Measurements from ENCODE around the gene ELAPOR1. TPM values are rescaled to one million over a fixed set of nuclear protein-coding genes. Genes with fewer than 3 reads are reported as not detected.
A peak's percentile ranks its signal among the peaks of the same experiment; 100 is the strongest.

Gene ELAPOR1
- total and polyA plus RNA-seq, 9 of the 15 experiments (the other 6 are each of a cell fraction or from before 2014, with no cell fraction given) = 0.07 to 1.2 (median 0.18) TPM

DNA sequence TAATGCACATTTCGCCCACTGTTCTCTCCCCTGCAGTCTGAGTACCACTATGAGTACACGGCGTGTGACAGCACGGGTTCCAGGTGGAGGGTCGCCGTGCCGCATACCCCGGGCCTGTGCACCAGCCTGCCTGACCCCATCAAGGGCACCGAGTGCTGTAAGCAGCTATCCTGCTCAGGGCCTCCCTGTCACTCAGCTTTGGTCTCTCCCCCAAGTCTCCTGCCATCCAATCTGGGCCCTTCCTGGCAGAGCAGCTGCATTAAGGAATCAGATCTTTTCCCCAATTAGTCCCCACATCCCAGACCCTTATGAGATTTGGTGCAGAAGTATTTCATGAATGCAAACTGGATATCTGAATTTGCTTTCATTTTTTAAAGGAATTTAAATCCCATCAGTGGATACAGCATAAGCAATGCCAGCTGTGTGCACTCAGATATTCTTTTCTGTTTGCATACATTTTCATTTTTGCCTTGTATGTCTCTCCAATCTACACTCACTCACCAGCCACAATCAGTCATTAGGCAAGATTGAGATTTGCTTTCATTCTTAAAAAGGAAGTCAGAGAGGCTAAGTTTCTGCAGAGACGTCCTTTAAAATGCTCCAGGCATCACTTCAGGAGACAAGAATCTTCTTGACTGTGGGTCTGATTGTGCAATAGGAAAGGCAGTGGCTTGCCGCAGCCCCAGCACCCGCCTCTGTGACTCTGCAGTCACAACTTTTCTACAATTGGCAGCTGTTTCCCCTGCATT lies 48.1 kb downstream of the ELAPOR1 start:
- peaks cover 8 to 19% of the 10 kb centered on the region in 2 experiments for H3K4me1 ChIP-seq (replicated peaks in 1 of 2; ENCODE audit: control insufficient read depth in 2 of 2, insufficient read depth in 2 of 2, low read length in 2 of 2)
- H3K4me2 ChIP-seq (ENCODE audit: insufficient read depth, low read length) = no peak overlapping the region
- no peaks in the 10 kb centered on the region for H3K36me3 ChIP-seq (ENCODE audit: control insufficient read depth, insufficient read depth, low read length)
- in situ Hi-C loops (cut with MboI) = no loop called here
- H3K4me3 ChIP-seq = no peak overlapping the region
- H3K9me3 ChIP-seq (replicated peaks; ENCODE audit: control insufficient read depth, insufficient read depth, low read depth, low read length) = no peaks in the 10 kb centered on the region
- no peaks in the 10 kb centered on the region for H3K27me3 ChIP-seq (ENCODE audit: control insufficient read depth in 2 of 2, insufficient read depth in 2 of 2, low read length in 2 of 2)
- 44% methylated on average over 12 of the region's 12 CpGs for WGBS (ENCODE audit: insufficient coverage, low coverage, missing lambda C conversion rate)
- H4K20me1 ChIP-seq (replicated peaks; ENCODE audit: control insufficient read depth, insufficient read depth, low read length) = no peaks in the 10 kb centered on the region
- H2AFZ ChIP-seq (ENCODE audit: low read depth, low read length) = no peak overlapping the region
- FAIRE-seq (no peak), ATAC-seq (peak; percentile 59), DNase-seq (ENCODE audit: extremely low read depth in 1 of 4, low spot score in 3 of 4) (no peak)
- intact Hi-C loops (cut with micrococcal nuclease) = no loop called here
- no peaks in the 10 kb centered on the region for H3K79me2 ChIP-seq (ENCODE audit: control insufficient read depth, insufficient read depth, low read length)
- ChIA-PET POLR2A (interaction anchor here (1.2 to 2.2 kb wide), 4 partner anchors 10 to 62 kb away, joined by 3 to 10 read pairs (median 4); no protein-coding TSS in a partner anchor), CTCF (ENCODE audit: low intra/inter-chr PET ratio) (no interaction called here)
- H3K9me1 ChIP-seq (ENCODE audit: control insufficient read depth, insufficient read depth, low read length) = no peaks in the 10 kb centered on the region
- no peak overlapping the region for H3K27ac ChIP-seq (ENCODE audit: extremely low read depth, low read depth, low read length)
- no TSS peak for BruUV-seq (replicated peaks)
- peak overlapping the region in 1 of 2 experiments; percentile 47; a peak in 1 of 4 replicates for H3K9ac ChIP-seq (ENCODE audit: insufficient read depth in 1 of 2, low read depth in 2 of 2, low read length in 2 of 2)
- no peak for TF ChIP-seq SAP30 (IDR thresholded peaks at IDR 0.05; ENCODE audit: borderline replicate concordance, insufficient read depth, low read depth, low read length, poor library complexity, severe bottlenecking)
- peak in 1 of 2 experiments; percentile 35; a peak in 1 of 4 replicates for TF ChIP-seq MAZ (CRISPR knock-in tag; conservative IDR thresholded peaks at IDR 0.05 in 1 of 2, IDR thresholded peaks at IDR 0.05 in 1 of 2)
- TF ChIP-seq, protein P1, sequence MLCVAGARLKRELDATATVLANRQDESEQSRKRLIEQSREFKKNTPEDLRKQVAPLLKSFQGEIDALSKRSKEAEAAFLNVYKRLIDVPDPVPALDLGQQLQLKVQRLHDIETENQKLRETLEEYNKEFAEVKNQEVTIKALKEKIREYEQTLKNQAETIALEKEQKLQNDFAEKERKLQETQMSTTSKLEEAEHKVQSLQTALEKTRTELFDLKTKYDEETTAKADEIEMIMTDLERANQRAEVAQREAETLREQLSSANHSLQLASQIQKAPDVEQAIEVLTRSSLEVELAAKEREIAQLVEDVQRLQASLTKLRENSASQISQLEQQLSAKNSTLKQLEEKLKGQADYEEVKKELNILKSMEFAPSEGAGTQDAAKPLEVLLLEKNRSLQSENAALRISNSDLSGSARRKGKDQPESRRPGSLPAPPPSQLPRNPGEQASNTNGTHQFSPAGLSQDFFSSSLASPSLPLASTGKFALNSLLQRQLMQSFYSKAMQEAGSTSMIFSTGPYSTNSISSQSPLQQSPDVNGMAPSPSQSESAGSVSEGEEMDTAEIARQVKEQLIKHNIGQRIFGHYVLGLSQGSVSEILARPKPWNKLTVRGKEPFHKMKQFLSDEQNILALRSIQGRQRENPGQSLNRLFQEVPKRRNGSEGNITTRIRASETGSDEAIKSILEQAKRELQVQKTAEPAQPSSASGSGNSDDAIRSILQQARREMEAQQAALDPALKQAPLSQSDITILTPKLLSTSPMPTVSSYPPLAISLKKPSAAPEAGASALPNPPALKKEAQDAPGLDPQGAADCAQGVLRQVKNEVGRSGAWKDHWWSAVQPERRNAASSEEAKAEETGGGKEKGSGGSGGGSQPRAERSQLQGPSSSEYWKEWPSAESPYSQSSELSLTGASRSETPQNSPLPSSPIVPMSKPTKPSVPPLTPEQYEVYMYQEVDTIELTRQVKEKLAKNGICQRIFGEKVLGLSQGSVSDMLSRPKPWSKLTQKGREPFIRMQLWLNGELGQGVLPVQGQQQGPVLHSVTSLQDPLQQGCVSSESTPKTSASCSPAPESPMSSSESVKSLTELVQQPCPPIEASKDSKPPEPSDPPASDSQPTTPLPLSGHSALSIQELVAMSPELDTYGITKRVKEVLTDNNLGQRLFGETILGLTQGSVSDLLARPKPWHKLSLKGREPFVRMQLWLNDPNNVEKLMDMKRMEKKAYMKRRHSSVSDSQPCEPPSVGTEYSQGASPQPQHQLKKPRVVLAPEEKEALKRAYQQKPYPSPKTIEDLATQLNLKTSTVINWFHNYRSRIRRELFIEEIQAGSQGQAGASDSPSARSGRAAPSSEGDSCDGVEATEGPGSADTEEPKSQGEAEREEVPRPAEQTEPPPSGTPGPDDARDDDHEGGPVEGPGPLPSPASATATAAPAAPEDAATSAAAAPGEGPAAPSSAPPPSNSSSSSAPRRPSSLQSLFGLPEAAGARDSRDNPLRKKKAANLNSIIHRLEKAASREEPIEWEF (CRISPR knock-in tag; IDR thresholded peaks at IDR 0.05) = no peak
- no peak for TF ChIP-seq TCF7L2 (IDR thresholded peaks at IDR 0.05; ENCODE audit: low read depth, low read length)

Measured in K562 (cell line).